Ovary (tissue), 9 donors: ENCODE measurements around the gene GCN1. TPM values are rescaled to one million over a fixed set of nuclear protein-coding genes. Genes with fewer than 3 reads are reported as not detected.

Experiments used
- DNase-seq, 5 donors: peaks; one replicate each; pipeline ENCODE4 v3.0.0-alpha.2; 2019 to 2020
- H3K27ac ChIP-seq, 2 donors: fragments of 200-600 bp; one replicate each; pipeline versions ENCODE4 v1.5.1 to v1.8.0; 2019 to 2022
- H3K27me3 ChIP-seq: fragments of 200-600 bp; one replicate; pipeline ENCODE4 v1.8.0; 2022
- H3K36me3 ChIP-seq: fragments of 200-600 bp; sonication (generic); one replicate; pipeline ENCODE4 v1.5.1; 2019
- H3K4me1 ChIP-seq: one replicate; pipeline ENCODE4 v1.8.1; 2013; ENCODE audit warnings: mild to moderate bottlenecking, moderate library complexity; ENCODE audit not compliant: insufficient read depth
- H3K4me3 ChIP-seq: fragments of 200-600 bp; sonication (generic); one replicate; pipeline ENCODE4 v1.5.1; 2017
- H3K9me3 ChIP-seq, 2 donors: fragments of 200-600 bp in 1 of 2; sonication (generic) in 1 of 2; one replicate each; pipeline versions ENCODE4 v1.5.1 to v1.8.1; 2013 to 2019; ENCODE audit warnings: mild to moderate bottlenecking in 1 of 2, moderate library complexity in 1 of 2
- EP300 ChIP-seq: sonication (generic); formaldehyde crosslinking; IDR thresholded peaks from one replicate; pipeline ENCODE4 v1.6.1; 2017; ENCODE audit warnings: antibody characterized with exemption
- POLR2A ChIP-seq: fragments of 450-650 bp; IDR thresholded peaks from one replicate; pipeline ENCODE4 v1.6.1; 2017; ENCODE audit warnings: antibody characterized with exemption, mild to moderate bottlenecking, moderate library complexity
- WGBS, 3 donors: extraction: QIAGEN DNeasy Blood & Tissue Kit in 1 of 3; methylation state at CpG; one replicate each; pipeline versions ENCODE4 v1.1.5 to v1.1.7; 2013 to 2017; 5-methylcytosine and 5-hydroxymethylcytosine counted together
- intact Hi-C, 4 donors: fragments of 100-400 bp; cut with DNase I; formaldehyde crosslinking; loops; one replicate each; pipeline versions ENCODE4 v1.11.0 to v1.15.1; 2022 to 2023
- polyA plus RNA-seq, 2 donors: library from polyadenylated mRNA; stranded (reverse); fragments of 200-250 nt in 1 of 2; fragments of 350-450 nt in 1 of 2; fragmentation: Illumina TruSeq in 1 of 2; extraction: RNeasy Lipid Tissue Mini Kit (QIAGEN cat#74804) in 1 of 2; gene quantifications; one replicate each; pipeline ENCODE4 v1.2.3, GENCODE V29; 2013 to 2014
- total RNA-seq, 7 donors: library from RNA; depleted of rRNA in 2 of 7; stranded (reverse); fragments of >200 nt in 2 of 7; fragmentation: NEBNext Ultra II Directional in 3 of 7; extraction: Animal tissue kit (Norgen Biotek cat#: 25700) in 3 of 7; gene quantifications; one replicate each; pipeline versions ENCODE4 v1.1.0 to v1.2.4, GENCODE V29; 2016 to 2023
- TF ChIP-seq, protein P1 (sequence below), 3 donors: fragments of 450-650 bp in 2 of 3; fragments of 200-600 bp in 1 of 3; IDR thresholded peaks; one replicate each; pipeline versions ENCODE4 v1.5.1 to v1.8.0; 2016 to 2022; ENCODE audit warnings: antibody characterized with exemption in 3 of 3, mild to moderate bottlenecking in 1 of 3
- donor health status: DM: no; HTN: no; CAD: no; lungs with moderate emphysema.
- donor health status: DM: no; HTN: no; CAD: no.
- donor health status: Bipolar disorder and iron deficiency.
- donor health status: DM: yes; HTN: yes; CAD: no.
- donor health status: DM: no; HTN: no; CAD: no.
- donor health status: DM: yes; HTN: yes; CAD: no.

GCN1 gene
- total and polyA plus RNA-seq, 9 donors: 22.6 to 86.2 (median 61.4) TPM

DNA sequence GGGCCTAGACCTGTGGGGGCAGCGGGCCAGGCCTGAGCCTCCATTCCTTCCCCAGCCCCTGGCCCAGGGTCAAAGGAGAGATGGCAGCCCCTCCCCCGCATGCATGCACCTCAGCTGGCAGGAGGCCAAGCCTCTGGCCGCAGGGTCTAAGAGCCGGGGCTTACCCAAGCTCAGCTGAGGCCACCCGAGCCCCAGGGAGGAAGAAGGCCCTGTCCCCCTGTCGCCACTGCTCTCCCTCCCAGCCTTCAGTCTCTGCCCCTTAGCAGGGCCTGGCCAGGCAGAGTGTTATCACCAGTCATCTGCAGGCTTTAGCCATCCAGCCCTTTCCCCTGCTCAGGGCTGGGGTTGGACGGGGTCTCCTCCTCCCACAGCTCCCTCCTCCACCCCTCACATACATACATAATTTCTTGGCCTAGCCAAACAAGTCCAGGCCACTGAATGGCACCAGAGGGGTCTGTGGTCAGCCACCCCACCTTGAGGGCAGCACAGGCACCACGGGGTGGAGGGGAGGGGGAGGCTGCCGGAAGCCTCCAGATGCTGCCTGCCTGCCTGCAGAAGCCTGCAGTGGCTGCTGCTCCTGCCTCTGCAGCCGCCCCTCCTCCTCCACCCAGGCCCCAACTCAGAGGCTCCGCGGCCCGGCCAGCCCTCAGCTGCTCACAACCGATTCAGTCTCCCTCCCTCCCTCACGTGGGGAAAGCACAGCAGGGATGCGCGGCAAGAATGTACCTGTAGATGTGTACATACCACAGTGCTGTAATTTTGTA is 100.7 kb downstream of the GCN1 start:
- no peak for TF ChIP-seq EP300
- TF ChIP-seq, protein P1, sequence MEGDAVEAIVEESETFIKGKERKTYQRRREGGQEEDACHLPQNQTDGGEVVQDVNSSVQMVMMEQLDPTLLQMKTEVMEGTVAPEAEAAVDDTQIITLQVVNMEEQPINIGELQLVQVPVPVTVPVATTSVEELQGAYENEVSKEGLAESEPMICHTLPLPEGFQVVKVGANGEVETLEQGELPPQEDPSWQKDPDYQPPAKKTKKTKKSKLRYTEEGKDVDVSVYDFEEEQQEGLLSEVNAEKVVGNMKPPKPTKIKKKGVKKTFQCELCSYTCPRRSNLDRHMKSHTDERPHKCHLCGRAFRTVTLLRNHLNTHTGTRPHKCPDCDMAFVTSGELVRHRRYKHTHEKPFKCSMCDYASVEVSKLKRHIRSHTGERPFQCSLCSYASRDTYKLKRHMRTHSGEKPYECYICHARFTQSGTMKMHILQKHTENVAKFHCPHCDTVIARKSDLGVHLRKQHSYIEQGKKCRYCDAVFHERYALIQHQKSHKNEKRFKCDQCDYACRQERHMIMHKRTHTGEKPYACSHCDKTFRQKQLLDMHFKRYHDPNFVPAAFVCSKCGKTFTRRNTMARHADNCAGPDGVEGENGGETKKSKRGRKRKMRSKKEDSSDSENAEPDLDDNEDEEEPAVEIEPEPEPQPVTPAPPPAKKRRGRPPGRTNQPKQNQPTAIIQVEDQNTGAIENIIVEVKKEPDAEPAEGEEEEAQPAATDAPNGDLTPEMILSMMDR (IDR thresholded peaks at IDR 0.05): no peak
- TF ChIP-seq POLR2A: no peak
- no peaks in the 10 kb centered on the region for H3K36me3 ChIP-seq
- no peaks in the 10 kb centered on the region for H3K9me3 ChIP-seq
- 51 to 56% (median 52%) methylated on average over 15 to 17 of the region's 17 CpGs for WGBS, 3 donors
- H3K27me3 ChIP-seq: no peaks in the 10 kb centered on the region
- intact Hi-C loops: no loop called here
- no peak for DNase-seq
- H3K27ac ChIP-seq: no peak overlapping the region
- no peak overlapping the region for H3K4me3 ChIP-seq
- no peaks in the 10 kb centered on the region for H3K4me1 ChIP-seq

DNA sequence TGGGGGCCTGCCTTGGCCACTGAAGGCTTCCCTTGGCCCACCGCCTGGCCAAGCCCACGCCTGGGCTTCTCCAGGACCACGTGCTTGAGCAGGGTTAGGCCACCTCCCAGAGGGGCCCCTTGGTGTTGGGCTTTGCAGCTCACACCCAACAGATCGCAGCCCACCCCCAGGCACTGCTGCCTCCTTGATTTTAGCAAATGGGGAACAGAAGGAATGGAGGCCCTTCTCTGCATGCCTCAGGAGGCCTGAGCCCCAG is 101.3 kb downstream of the GCN1 start:
- no peak for DNase-seq
- WGBS, 3 donors: 65 to 68% methylated on average over 4 of the region's 4 CpGs; no CpG with 5 or more reads in 1 of the 3 donors
- Histone ChIP-seq H3K4me1 (no peaks in the 10 kb centered on the region), H3K36me3 (no peaks in the 10 kb centered on the region), H3K9me3 (no peaks in the 10 kb centered on the region), H3K27me3 (no peaks in the 10 kb centered on the region), H3K27ac (no peak overlapping the region), H3K4me3 (no peak overlapping the region)
- TF ChIP-seq EP300 (no peak), POLR2A (no peak)
- TF ChIP-seq, protein P1 (IDR thresholded peaks at IDR 0.05): no peak
- intact Hi-C loops: no loop called here

DNA sequence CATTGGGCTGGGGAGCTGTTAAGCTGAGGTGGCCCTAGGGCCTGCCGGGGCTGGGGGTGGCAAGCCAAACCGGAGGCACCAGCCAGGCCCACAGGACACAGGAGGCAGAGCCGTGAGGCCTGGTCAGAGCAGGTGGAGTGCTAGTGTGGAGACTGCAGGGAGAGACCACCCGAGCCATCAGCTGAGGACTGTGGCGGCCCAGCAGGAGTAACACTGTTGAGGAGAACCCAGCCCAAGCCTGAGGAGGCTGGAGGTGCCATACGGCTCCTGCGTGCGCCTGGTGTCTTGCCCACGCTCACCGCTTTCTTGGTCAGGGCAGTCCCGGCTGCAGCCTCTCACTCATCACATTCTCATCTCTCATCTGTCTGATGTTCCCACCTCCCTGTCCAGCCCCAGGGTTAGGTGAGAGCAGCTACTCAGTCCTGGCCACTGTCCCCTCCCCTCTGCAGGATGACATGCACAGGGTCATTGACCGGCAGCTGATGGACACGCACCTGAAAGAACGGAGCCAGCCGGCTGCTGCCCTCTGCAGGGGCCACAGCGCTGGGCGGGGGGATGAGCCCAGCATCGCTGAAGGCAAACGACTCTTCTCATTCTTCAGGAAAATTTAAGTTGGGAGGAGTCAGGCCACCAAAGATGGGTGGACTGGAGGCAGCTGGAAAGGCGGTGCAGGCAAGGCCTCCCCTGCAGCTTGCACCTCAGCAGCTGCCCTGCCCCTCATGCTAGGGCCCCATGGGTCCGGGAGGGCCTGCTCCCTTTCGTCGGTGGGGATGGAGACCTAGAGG is 101.8 kb downstream of the GCN1 start:
- no peak for TF ChIP-seq EP300
- TF ChIP-seq POLR2A: no peak
- TF ChIP-seq, protein P1 (IDR thresholded peaks at IDR 0.05): no peak
- Histone ChIP-seq H3K27ac (no peak overlapping the region), H3K36me3 (no peaks in the 10 kb centered on the region), H3K27me3 (no peaks in the 10 kb centered on the region), H3K4me3 (no peak overlapping the region), H3K9me3 (no peaks in the 10 kb centered on the region), H3K4me1 (no peaks in the 10 kb centered on the region)
- WGBS, 3 donors: 81 to 83% (median 82%) methylated on average over 23 of the region's 23 CpGs
- DNase-seq: no peak
- intact Hi-C loops: no loop called here

DNA sequence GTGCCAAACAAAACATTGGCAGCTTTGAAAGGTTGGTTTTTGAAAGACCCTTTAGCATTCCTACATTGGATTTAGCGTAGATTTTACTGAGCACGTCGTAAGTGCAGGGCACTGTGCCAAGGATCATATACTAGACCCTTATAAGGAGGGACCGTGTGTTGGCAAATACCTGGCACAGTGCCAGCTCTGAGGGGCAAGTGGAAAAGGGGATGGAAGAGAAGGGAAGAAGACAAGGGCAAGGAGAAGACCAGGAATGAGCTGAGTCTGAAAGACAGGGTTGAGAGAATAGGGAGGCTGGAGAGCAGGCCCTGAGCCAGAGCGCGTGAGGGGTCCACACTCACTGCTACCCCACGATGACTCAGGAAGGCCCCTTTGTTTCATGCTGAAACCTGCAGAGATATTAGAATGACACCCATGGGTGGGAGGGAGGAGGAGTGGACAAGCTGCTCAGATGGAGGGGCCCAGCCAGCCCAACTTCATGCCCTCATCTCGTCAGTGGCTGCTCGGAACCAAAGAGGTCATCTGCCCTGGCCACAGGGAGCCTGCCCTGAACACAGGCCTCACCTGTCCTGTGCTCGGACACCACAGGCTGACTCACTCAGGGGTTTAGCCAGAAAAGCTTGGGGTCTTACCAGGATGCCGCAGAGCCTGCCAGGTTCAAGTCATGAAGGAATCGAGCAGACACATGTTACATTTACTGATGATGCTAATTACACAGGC is 103.0 kb downstream of the GCN1 start:
- no peak for DNase-seq
- Histone ChIP-seq H3K27ac (no peak overlapping the region), H3K27me3 (no peaks in the 10 kb centered on the region), H3K4me3 (no peak overlapping the region), H3K36me3 (no peaks in the 10 kb centered on the region), H3K4me1 (peaks cover 2% of the 10 kb centered on the region), H3K9me3 (no peaks in the 10 kb centered on the region)
- intact Hi-C loops: no loop called here
- 71 to 74% (median 72%) methylated on average over 12 of the region's 12 CpGs for WGBS, 3 donors
- TF ChIP-seq, protein P1 (IDR thresholded peaks at IDR 0.05): no peak
- TF ChIP-seq POLR2A: no peak
- no peak for TF ChIP-seq EP300
